Epithelial cell of esophagus (primary cell): ENCODE data around the gene SEC23A.
"Not testable (repeated sequence)": the region's sequence is repeated elsewhere in the genome, so short reads cannot be mapped to it uniquely, and the experiment has no call there.

ENCODE experiments used
- DNase-seq: peaks from one replicate; pipeline ENCODE4 v3.0.0; 2010; ENCODE audit warnings: low read depth
- H3K4me3 ChIP-seq: 2 replicates; pipeline ENCODE4 v1.5.1; 2011; ENCODE audit warnings: mild to moderate bottlenecking, low read length, control low read depth
- TF ChIP-seq, protein P1 (sequence below): IDR thresholded peaks from 2 replicates; pipeline ENCODE4 v1.5.1; 2011; ENCODE audit warnings: low read depth, mild to moderate bottlenecking, low read length, control low read depth, inconsistent platforms; ENCODE audit not compliant: insufficient read depth; ENCODE audit errors: missing control alignments

The SEC23A gene

GRCh38 chr14:39102969-39103957 is at the start of gene SEC23A:
SEC23A (minus strand) TSS chr14:39103235; CDS start chr14:39096118, 7,117 bp downstream.
- TF ChIP-seq, protein P1, sequence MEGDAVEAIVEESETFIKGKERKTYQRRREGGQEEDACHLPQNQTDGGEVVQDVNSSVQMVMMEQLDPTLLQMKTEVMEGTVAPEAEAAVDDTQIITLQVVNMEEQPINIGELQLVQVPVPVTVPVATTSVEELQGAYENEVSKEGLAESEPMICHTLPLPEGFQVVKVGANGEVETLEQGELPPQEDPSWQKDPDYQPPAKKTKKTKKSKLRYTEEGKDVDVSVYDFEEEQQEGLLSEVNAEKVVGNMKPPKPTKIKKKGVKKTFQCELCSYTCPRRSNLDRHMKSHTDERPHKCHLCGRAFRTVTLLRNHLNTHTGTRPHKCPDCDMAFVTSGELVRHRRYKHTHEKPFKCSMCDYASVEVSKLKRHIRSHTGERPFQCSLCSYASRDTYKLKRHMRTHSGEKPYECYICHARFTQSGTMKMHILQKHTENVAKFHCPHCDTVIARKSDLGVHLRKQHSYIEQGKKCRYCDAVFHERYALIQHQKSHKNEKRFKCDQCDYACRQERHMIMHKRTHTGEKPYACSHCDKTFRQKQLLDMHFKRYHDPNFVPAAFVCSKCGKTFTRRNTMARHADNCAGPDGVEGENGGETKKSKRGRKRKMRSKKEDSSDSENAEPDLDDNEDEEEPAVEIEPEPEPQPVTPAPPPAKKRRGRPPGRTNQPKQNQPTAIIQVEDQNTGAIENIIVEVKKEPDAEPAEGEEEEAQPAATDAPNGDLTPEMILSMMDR = no peak
- DNase-seq = peak; percentile 80
- peak within 1 kb of the TSS; percentile 79 for H3K4me3 ChIP-seq

DNA sequence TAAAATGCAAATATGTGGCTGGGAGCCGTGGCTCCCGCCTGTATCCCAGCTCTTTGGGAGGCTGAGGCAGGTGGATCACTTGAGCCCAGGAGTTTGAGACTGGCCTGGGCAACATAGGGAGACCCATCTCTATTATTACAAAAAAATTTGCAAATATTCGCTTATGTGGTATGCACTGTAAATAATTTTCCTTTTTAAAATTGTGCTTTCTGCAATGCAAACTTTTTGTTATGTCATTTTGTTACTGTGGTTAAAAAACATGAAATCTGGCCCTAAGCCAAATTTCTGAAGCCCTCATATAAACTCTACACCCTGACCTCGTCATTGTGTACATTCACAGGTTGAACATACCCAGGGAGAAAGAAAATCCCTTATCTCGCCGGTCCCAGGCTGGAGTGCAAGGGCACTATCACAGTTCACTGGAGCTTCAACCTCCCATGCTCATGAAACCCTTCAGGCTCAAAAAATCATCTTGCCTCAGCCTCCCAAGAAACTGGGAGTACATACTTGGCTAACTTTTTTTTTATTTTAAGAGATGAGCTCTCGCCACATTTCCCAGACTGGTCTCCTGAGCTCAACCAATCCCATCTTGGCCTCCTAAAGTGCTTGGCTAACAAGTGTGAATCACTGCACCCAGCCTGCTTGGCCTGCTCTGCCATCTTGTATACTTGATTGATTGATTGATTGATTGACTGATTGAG is 42.4 kb upstream of the SEC23A start:
- H3K4me3 ChIP-seq = no peak overlapping the region
- TF ChIP-seq, protein P1 = no peak
- peak; percentile 7 for DNase-seq

GRCh38 chr14:39143226-39143625 is 40.2 kb upstream of the SEC23A start:
- DNase-seq, H3K4me3 ChIP-seq: not testable (repeated sequence)

- not testable (repeated sequence) for H3K4me3 ChIP-seq, DNase-seq
Observed at GRCh38 chr14:39141623-39142022, 38.6 kb upstream of the SEC23A start.

GRCh38 chr14:39140170-39140569 is 37.1 kb upstream of the SEC23A start:
- H3K4me3 ChIP-seq = no peak overlapping the region
- no peak for DNase-seq
- TF ChIP-seq, protein P1 = no peak

GRCh38 chr14:39138440-39138839 is 35.4 kb upstream of the SEC23A start:
- TF ChIP-seq, protein P1 = no peak
- no peak overlapping the region for H3K4me3 ChIP-seq
- DNase-seq = no peak

DNA sequence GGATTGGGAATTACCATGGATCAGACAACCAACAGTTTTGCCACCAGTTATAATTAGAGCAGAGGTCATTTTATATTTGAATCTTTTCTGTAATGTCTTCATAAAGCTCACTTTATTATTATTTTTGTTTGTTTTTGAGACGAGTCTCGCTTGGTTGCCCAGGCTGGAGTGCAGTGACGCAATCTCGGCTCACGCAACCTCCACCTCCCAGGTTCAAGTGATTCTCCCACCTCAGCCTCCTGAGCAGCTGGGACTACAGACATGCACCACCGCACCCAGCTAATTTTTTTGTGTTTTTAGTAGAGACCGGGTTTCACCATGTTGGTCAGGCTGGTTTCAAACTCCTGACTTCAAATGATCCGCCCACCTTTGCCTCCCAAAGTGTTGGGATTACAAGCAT is 34.8 kb upstream of the SEC23A start:
- H3K4me3 ChIP-seq, DNase-seq: not testable (repeated sequence)

- no peak for DNase-seq
- no peak overlapping the region for H3K4me3 ChIP-seq
- TF ChIP-seq, protein P1 = no peak
Observed at GRCh38 chr14:39122330-39123138, 19.5 kb upstream of the SEC23A start.
